HG02938 (cell line): ENCODE results near the gene PRDX1.
A peak's percentile ranks its signal among the peaks of the same experiment; 100 is the strongest.
"Not testable (repeated sequence)": the region's sequence is repeated elsewhere in the genome, so short reads cannot be mapped to it uniquely, and the experiment has no call there.

Experiments used
- ATAC-seq: cut with Tn5 transposase; IDR thresholded peaks from one replicate; pipeline ENCODE4 v1.9.1; 2021; ENCODE audit warnings: mild to moderate bottlenecking, moderate library complexity; ENCODE audit not compliant: unreplicated experiment

The PRDX1 gene

GRCh38 chr1:45507195-45507594 lies 14.5 kb downstream of the PRDX1 start:
- ATAC-seq = no peak

GRCh38 chr1:45503462-45504360 lies 18.0 kb downstream of the PRDX1 start:
- ATAC-seq = no peak

- no peak for ATAC-seq
These were observed 20.2 kb downstream of the PRDX1 start for GRCh38 chr1:45501505-45501859.

- ATAC-seq = no peak
These were observed 22.3 kb downstream of the PRDX1 start for GRCh38 chr1:45499415-45499769.

- ATAC-seq = no peak
These were observed 23.4 kb downstream of the PRDX1 start for GRCh38 chr1:45498279-45498678.

GRCh38 chr1:45493116-45493697 lies 28.5 kb downstream of the PRDX1 start:
- ATAC-seq = no peak

GRCh38 chr1:45492691-45493090 lies 29.0 kb downstream of the PRDX1 start:
- no peak for ATAC-seq

- ATAC-seq = no peak
These were observed 30.0 kb downstream of the PRDX1 start for GRCh38 chr1:45491487-45492260.

GRCh38 chr1:45490626-45491486 lies 30.8 kb downstream of the PRDX1 start, which contains the start of gene TESK2:
TESK2 (minus strand) TSS chr1:45491163; CDS start chr1:45457785, 33,378 bp downstream.
- peak; percentile 85 for ATAC-seq

- ATAC-seq = no peak
These were observed 31.5 kb downstream of the PRDX1 start for GRCh38 chr1:45490121-45490625.

- ATAC-seq = not testable (repeated sequence)
These were observed 32.3 kb downstream of the PRDX1 start for GRCh38 chr1:45489379-45489778.

GRCh38 chr1:45488666-45489377 lies 32.9 kb downstream of the PRDX1 start:
- no peak for ATAC-seq

GRCh38 chr1:45485949-45486348 lies 35.7 kb downstream of the PRDX1 start:
- no peak for ATAC-seq

GRCh38 chr1:45479039-45479748 lies 42.5 kb downstream of the PRDX1 start:
- ATAC-seq = no peak

- ATAC-seq = no peak
These were observed 43.4 kb downstream of the PRDX1 start for GRCh38 chr1:45478121-45478814.

GRCh38 chr1:45477646-45478045 lies 44.0 kb downstream of the PRDX1 start:
- ATAC-seq = no peak

- ATAC-seq = not testable (repeated sequence)
These were observed 47.5 kb downstream of the PRDX1 start for GRCh38 chr1:45474194-45474593.

- no peak for ATAC-seq
These were observed 48.4 kb downstream of the PRDX1 start for GRCh38 chr1:45473302-45473701.
